Adipocyte (in vitro differentiated cells): ENCODE data around the gene PTRH1.

Experiments
- DNase-seq: peaks from one replicate; pipeline ENCODE4 v3.0.0-alpha.2; 2015; ENCODE audit warnings: low read depth
- H3K27me3 ChIP-seq: replicated peaks from 2 replicates; pipeline ENCODE4 v1.7.0; 2013; ENCODE audit warnings: mild to moderate bottlenecking, low read length, moderate library complexity; ENCODE audit not compliant: control insufficient read depth, insufficient read depth
- H3K36me3 ChIP-seq: 2 replicates; pipeline ENCODE4 v1.7.0; 2013; ENCODE audit warnings: low read length, mild to moderate bottlenecking, moderate library complexity; ENCODE audit not compliant: control insufficient read depth, insufficient read depth, severe bottlenecking
- H3K4me1 ChIP-seq: 2 replicates; pipeline ENCODE4 v1.7.0; 2013; ENCODE audit warnings: mild to moderate bottlenecking, low read length, moderate library complexity; ENCODE audit not compliant: control insufficient read depth, insufficient read depth
- H3K4me3 ChIP-seq: 2 replicates; pipeline ENCODE4 v1.7.0; 2013; ENCODE audit warnings: mild to moderate bottlenecking, low read length, moderate library complexity
- H3K9ac ChIP-seq: 2 replicates; pipeline ENCODE4 v1.7.0; 2013; ENCODE audit warnings: mild to moderate bottlenecking, low read length, moderate library complexity
- H3K9me3 ChIP-seq: 2 replicates; pipeline ENCODE4 v1.7.0; 2013; ENCODE audit warnings: mild to moderate bottlenecking, low read length, moderate library complexity; ENCODE audit not compliant: control insufficient read depth

PTRH1 gene

GRCh38 chr9:127686461-127687393 is 28.7 kb downstream of the PTRH1 start:
- no peaks in the 10 kb centered on the region for H3K27me3 ChIP-seq

GRCh38 chr9:127684576-127684975 is 30.9 kb downstream of the PTRH1 start:
- Histone ChIP-seq H3K27me3 (no peaks in the 10 kb centered on the region), H3K36me3 (peaks cover 84% of the 10 kb centered on the region), H3K9me3 (no peaks in the 10 kb centered on the region), H3K4me3 (no peak overlapping the region), H3K9ac (no peak overlapping the region), H3K4me1 (no peaks in the 10 kb centered on the region)
- peak; percentile 66 for DNase-seq

More at GRCh38 chr9:127686461-127687393, 28.7 kb downstream of the PTRH1 start:
- DNase-seq, result no peak
- Histone ChIP-seq H3K4me3 (no peak overlapping the region), H3K4me1 (no peaks in the 10 kb centered on the region), H3K36me3 (peaks cover 84% of the 10 kb centered on the region), H3K9ac (no peak overlapping the region), H3K9me3 (no peaks in the 10 kb centered on the region)

- Histone ChIP-seq H3K27me3 (no peaks in the 10 kb centered on the region), H3K4me3 (no peak overlapping the region), H3K9ac (no peak overlapping the region), H3K9me3 (no peaks in the 10 kb centered on the region), H3K4me1 (no peaks in the 10 kb centered on the region), H3K36me3 (peaks cover 85% of the 10 kb centered on the region)
- DNase-seq, result peak; percentile 54
Measured at GRCh38 chr9:127683723-127684122, 31.7 kb downstream of the PTRH1 start.

- H3K27me3 ChIP-seq, result no peaks in the 10 kb centered on the region
- DNase-seq, result no peak
- H3K4me1 ChIP-seq, result no peaks in the 10 kb centered on the region
- no peak overlapping the region for H3K4me3 ChIP-seq
- no peaks in the 10 kb centered on the region for H3K9me3 ChIP-seq
- no peak overlapping the region for H3K9ac ChIP-seq
- H3K36me3 ChIP-seq, result peaks cover 81% of the 10 kb centered on the region
Measured at GRCh38 chr9:127682351-127683136, 32.9 kb downstream of the PTRH1 start.

GRCh38 chr9:127680846-127681245 is 34.6 kb downstream of the PTRH1 start:
- H3K36me3 ChIP-seq, result peaks cover 78% of the 10 kb centered on the region

GRCh38 chr9:127680226-127680625 is 35.2 kb downstream of the PTRH1 start:
- DNase-seq, result no peak
- H3K9ac ChIP-seq, result no peak overlapping the region
- H3K4me3 ChIP-seq, result no peak overlapping the region
- no peaks in the 10 kb centered on the region for H3K4me1 ChIP-seq
- H3K27me3 ChIP-seq, result no peaks in the 10 kb centered on the region
- no peaks in the 10 kb centered on the region for H3K9me3 ChIP-seq
- peaks cover 84% of the 10 kb centered on the region for H3K36me3 ChIP-seq

More at GRCh38 chr9:127680846-127681245, 34.6 kb downstream of the PTRH1 start:
- Histone ChIP-seq H3K27me3 (no peaks in the 10 kb centered on the region), H3K4me1 (no peaks in the 10 kb centered on the region), H3K4me3 (no peak overlapping the region), H3K9me3 (no peaks in the 10 kb centered on the region), H3K9ac (no peak overlapping the region)
- DNase-seq, result no peak

- Histone ChIP-seq H3K9me3 (no peaks in the 10 kb centered on the region), H3K27me3 (no peaks in the 10 kb centered on the region), H3K4me1 (no peaks in the 10 kb centered on the region), H3K4me3 (no peak overlapping the region), H3K9ac (no peak overlapping the region), H3K36me3 (peaks cover 88% of the 10 kb centered on the region)
- DNase-seq, result no peak
Measured at GRCh38 chr9:127679506-127679905, 36.0 kb downstream of the PTRH1 start.

GRCh38 chr9:127676638-127677037 is 38.8 kb downstream of the PTRH1 start:
- H3K9ac ChIP-seq, result no peak overlapping the region
- H3K9me3 ChIP-seq, result no peaks in the 10 kb centered on the region
- no peak overlapping the region for H3K4me3 ChIP-seq
- no peaks in the 10 kb centered on the region for H3K27me3 ChIP-seq
- no peaks in the 10 kb centered on the region for H3K4me1 ChIP-seq
- H3K36me3 ChIP-seq, result peaks cover 89% of the 10 kb centered on the region
- DNase-seq, result no peak

- H3K27me3 ChIP-seq, result no peaks in the 10 kb centered on the region
- no peak for DNase-seq
Measured at GRCh38 chr9:127673234-127673633, 42.2 kb downstream of the PTRH1 start.

GRCh38 chr9:127667906-127668305 is 47.6 kb downstream of the PTRH1 start:
- Histone ChIP-seq H3K9me3 (no peaks in the 10 kb centered on the region), H3K36me3 (peaks cover 65% of the 10 kb centered on the region), H3K4me1 (peaks cover 29% of the 10 kb centered on the region), H3K27me3 (no peaks in the 10 kb centered on the region), H3K4me3 (no peak overlapping the region), H3K9ac (peak overlapping the region; percentile 63)
- DNase-seq, result no peak

More at GRCh38 chr9:127673234-127673633, 42.2 kb downstream of the PTRH1 start:
- peaks cover 72% of the 10 kb centered on the region for H3K36me3 ChIP-seq
- H3K9me3 ChIP-seq, result no peaks in the 10 kb centered on the region
- H3K4me3 ChIP-seq, result no peak overlapping the region
- H3K4me1 ChIP-seq, result no peaks in the 10 kb centered on the region
- no peak overlapping the region for H3K9ac ChIP-seq

GRCh38 chr9:127667127-127667844 is 48.2 kb downstream of the PTRH1 start:
- peak overlapping the region; percentile 63 for H3K9ac ChIP-seq
- no peaks in the 10 kb centered on the region for H3K9me3 ChIP-seq
- H3K4me1 ChIP-seq, result peaks cover 29% of the 10 kb centered on the region
- H3K36me3 ChIP-seq, result peaks cover 65% of the 10 kb centered on the region
- H3K27me3 ChIP-seq, result no peaks in the 10 kb centered on the region
- peak; percentile 66 for DNase-seq
- no peak overlapping the region for H3K4me3 ChIP-seq
